LNCAP (cell line): ENCODE measurements around the gene ASIC2.

Experiments
- CTCF ChIP-seq: fragments of 450-650 bp; IDR thresholded peaks from 2 replicates; pipeline ENCODE4 v1.5.1; 2017; ENCODE audit warnings: mild to moderate bottlenecking

ASIC2 gene

DNA sequence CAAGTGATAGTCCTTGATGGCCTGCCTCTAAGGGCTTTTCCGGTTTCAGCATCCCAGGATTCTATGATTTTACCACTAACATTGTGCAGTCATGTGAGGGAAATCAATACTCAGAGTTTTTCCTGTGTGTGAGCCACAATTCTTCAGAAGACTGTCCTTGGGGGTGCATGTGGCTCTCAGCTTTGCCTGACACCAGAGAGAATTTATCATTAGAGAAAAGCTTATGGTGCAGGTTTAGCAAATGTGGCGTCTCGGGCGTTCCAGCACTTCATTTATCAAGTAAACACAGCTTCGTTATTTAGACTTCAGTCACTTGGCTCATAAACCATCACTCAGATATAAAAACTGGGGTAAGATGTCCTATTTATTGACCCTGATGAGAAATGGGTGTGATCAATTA is 238.7 kb downstream of the ASIC2 start:
- TF ChIP-seq CTCF = no peak

DNA sequence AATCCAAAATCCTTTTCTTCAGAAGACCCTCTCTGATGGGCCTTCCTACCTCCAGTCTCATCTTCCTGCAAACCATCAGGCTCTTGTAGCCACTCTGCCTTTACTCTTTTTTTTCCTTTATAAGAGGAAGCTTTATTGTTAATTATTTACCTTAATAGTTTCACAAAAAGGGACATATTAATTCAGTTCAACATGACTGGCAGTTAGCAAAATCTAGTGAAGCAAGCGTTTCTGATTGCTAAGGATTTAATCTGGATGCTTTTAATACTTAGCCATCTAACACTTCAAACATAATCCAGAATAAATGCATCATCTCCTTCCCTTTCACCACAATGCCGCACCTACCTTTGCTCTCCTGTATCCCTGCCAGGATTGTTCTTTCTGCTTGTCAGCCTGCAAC is 239.4 kb downstream of the ASIC2 start:
- no peak for TF ChIP-seq CTCF

DNA sequence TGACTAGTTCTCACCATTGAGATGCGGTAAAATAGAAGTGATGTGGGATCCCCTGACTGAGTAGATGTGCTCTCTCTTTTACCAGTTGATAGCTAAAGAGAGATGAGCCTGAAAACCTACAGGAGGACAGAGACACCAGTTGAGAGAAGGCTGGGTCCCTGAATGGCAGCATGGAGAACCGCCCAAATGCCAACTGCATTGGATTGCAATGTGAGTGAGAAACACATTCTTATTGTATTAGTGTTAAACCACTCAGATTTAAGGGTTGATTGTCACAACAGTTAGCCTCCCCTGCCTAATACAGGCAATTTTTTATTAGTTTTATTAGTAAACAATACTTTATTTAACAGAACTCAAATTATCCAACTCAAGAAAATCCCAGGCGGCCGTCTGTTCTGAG is 240.2 kb downstream of the ASIC2 start:
- TF ChIP-seq CTCF = no peak

- TF ChIP-seq CTCF = no peak
These were observed 242.4 kb downstream of the ASIC2 start for GRCh38 chr17:33050611-33051140.

- TF ChIP-seq CTCF = peak; percentile 93
These were observed 243.2 kb downstream of the ASIC2 start for GRCh38 chr17:33049781-33050414.

- TF ChIP-seq CTCF = no peak
These were observed 246.5 kb downstream of the ASIC2 start for GRCh38 chr17:33046361-33047255.

- no peak for TF ChIP-seq CTCF
These were observed 247.9 kb downstream of the ASIC2 start for GRCh38 chr17:33045216-33045615.
